ENCODE measurements around the gene SLC25A14.

SLC25A14 gene

GRCh38 chrX:130419263-130419662, 79.5 kb downstream of the SLC25A14 start:
- Mint-ChIP-seq H3K27me3 (ENCODE audit: low read depth, poor library complexity) (peaks cover 4% of the 10 kb centered on the region), H3K4me3 (peak overlapping the region; percentile 39), H3K36me3 (ENCODE audit: low read depth) (peaks cover 9% of the 10 kb centered on the region), H3K9me3 (peaks cover 30% of the 10 kb centered on the region), H3K27ac (peak overlapping the region; percentile 78), H3K4me1 (peaks cover 39% of the 10 kb centered on the region)
- TF ChIP-seq CTCF (IDR thresholded peaks at IDR 0.05), result no peak
- peak; percentile 16 for DNase-seq
